GM23248 (cell line): ENCODE results near the gene LIN7B.

ENCODE experiments used
- EZH2 ChIP-seq: fragments of 200-600 bp; sonication (generic); IDR thresholded peaks from 2 replicates; pipeline ENCODE4 v1.6.1; 2018; ENCODE audit warnings: antibody characterized with exemption, mild to moderate bottlenecking; ENCODE audit not compliant: insufficient read depth, poor library complexity, severe bottlenecking
- EZH2phosphoT487 ChIP-seq: fragments of 200-600 bp; sonication (generic); IDR thresholded peaks from 2 replicates; pipeline ENCODE4 v1.6.1; 2018; ENCODE audit warnings: antibody characterized with exemption, moderate library complexity, mild to moderate bottlenecking, low read depth; ENCODE audit not compliant: insufficient read depth

DNA sequence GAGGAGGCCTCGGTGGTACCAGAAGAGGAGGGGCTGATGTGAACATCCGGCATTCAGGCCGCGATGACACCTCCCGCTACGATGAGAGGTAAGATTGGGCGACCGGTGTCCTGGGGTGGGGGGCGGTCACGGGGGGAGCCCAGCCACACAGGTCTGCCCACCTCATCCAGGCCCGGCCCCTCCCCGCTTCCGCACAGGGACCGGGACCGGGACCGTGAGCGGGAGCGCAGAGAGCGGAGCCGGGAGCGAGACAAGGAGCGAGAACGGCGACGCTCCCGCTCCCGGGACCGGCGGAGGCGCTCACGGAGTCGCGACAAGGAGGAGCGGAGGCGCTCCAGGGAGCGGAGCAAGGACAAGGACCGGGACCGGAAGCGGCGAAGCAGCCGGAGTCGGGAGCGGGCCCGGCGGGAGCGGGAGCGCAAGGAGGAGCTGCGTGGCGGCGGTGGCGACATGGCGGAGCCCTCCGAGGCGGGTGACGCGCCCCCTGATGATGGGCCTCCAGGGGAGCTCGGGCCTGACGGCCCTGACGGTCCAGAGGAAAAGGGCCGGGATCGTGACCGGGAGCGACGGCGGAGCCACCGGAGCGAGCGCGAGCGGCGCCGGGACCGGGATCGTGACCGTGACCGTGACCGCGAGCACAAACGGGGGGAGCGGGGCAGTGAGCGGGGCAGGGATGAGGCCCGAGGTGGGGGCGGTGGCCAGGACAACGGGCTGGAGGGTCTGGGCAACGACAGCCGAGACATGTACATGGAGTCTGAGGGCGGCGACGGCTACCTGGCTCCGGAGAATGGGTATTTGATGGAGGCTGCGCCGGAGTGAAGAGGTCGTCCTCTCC, 6.3 kb upstream of the LIN7B start:
- TF ChIP-seq EZH2: no peak
- TF ChIP-seq EZH2phosphoT487: no peak
